ENCODE data around the gene CACNA1I. TPM values are rescaled to one million over a fixed set of nuclear protein-coding genes. Genes with fewer than 3 reads are reported as not detected.
A peak's percentile ranks its signal among the peaks of the same experiment; 100 is the strongest.

Gene CACNA1I
- total RNA-seq, 3 donors from 2014 or later (not counting 1 experiment from before 2014, with no cell fraction given), result 0.05 to 0.83 (median 0.72) TPM

DNA sequence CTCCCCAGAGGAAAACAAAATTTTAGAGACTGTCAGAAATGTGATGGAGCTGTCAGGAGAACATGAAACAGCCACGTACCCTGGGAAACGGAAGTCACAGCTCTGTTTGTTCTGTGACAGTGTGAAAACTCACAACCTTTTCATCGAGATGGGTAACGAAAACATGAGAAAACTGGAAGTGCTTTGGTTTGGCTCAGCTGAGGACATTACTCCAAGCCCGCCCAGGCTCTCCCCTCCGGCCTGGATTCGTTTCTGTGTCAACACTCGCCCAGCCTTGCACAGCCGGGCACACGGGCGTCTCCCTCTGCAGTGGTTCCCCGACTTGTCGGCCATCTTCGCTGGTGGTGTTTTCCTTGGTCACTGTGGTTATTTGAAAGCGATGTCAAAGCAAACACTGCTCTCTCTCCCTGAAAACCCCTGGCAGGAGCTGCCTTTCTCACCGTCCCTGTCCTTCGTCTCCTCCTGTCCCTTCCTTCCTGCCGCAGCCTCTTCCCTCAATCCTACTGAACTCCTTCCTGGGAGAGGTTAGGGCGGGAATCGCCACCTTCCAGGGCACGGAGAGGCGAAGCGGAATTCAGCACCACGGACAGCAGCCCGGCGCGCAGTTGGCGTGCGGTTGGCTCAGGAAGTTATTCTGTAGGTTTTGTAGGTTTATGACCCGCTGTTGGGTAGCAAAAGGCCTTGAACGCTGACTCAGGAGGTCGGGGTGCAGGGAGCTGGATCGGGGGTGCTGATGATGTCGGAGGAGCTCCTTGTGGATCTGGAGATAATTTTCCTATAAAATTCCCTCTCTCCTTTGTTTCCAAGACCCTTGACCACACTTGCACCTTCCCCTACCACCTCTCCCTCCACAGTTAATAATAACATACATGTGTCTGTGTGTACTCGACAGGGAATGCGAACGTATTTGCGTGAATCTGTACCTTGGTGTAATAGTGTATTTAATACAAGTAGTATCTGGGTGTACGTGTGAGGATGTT, 24.9 kb upstream of the CACNA1I start:
- 20% methylated on average over 36 of the region's 39 CpGs for WGBS (ENCODE audit: insufficient coverage)

DNA sequence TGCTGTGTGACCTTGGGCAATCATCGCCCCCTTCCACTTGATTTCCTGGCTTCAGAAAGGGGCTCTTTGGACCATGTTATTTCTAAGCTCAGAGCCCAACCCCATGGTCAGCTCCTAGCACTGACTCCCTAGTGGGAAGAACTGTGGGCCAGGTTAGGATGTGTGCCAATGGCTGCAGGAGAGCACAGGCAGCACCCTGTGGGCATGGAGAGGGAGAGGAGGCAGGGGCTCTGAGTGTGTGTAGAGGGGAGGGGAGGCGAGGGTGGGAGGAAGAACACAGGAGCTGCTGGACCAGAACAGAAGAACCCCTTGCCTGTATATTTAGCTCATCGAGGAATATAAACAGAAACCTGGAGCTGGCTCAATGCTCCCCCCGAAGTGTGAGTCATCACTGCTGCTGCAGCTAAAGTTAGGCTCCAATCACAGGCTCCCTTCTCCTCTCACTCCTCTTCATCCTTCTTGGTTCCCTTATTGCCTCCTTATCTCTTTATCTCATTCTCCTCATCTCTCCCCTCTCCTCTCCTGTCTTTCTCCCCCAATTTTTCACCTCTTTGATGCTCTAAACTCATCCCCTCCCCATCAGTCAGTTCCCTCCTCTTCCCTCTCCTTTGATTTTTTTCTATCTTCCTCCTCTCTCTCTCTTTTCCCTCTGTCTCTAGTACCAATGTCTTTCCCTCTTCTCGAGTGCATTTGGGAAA, 23.5 kb upstream of the CACNA1I start:
- no peak for TF ChIP-seq CTCF (IDR thresholded peaks at IDR 0.05)
- DNase-seq (no peak), ATAC-seq (no peak)
- H3K4me3 ChIP-seq (ENCODE audit: low read length), result no peak overlapping the region
- H3K4me1 ChIP-seq (ENCODE audit: control insufficient read depth, insufficient read depth, low read length), result peaks cover 22% of the 10 kb centered on the region
- H3K27ac ChIP-seq (ENCODE audit: low read length), result no peak overlapping the region
- peaks cover 12% of the 10 kb centered on the region for H3K27me3 ChIP-seq (ENCODE audit: control insufficient read depth, insufficient read depth, low read length)
- Mint-ChIP-seq H3K36me3 (no peaks in the 10 kb centered on the region), H3K4me3 (no peak overlapping the region), H3K4me1 (peaks cover 18 to 20% of the 10 kb centered on the region in 2 donors), H3K27me3 (ENCODE audit: low read depth in 2 of 2) (peaks cover 28 to 30% of the 10 kb centered on the region in 2 donors), H3K9me3 (no peaks in the 10 kb centered on the region), H3K27ac (no peak overlapping the region)
- intact Hi-C loops (cut with micrococcal nuclease), result no loop called here
- WGBS (ENCODE audit: insufficient coverage), result 65% methylated on average over 4 of the region's 5 CpGs
- no peaks in the 10 kb centered on the region for H3K9me3 ChIP-seq (ENCODE audit: control insufficient read depth, insufficient read depth, low read length)
- no peaks in the 10 kb centered on the region for H3K36me3 ChIP-seq (ENCODE audit: control insufficient read depth, insufficient read depth, low read length)

More for the DNA sequence above, 24.9 kb upstream of the CACNA1I start:
- H3K36me3 ChIP-seq (ENCODE audit: control insufficient read depth, insufficient read depth, low read length), result no peaks in the 10 kb centered on the region
- intact Hi-C loops (cut with micrococcal nuclease), result no loop called here
- peaks cover 19 to 24% of the 10 kb centered on the region in 2 donors for H3K27me3 Mint-ChIP-seq (ENCODE audit: low read depth in 2 of 2)
- H3K4me1 ChIP-seq (ENCODE audit: control insufficient read depth, insufficient read depth, low read length), result peaks cover 22% of the 10 kb centered on the region
- DNase-seq (peak; percentile 57 to 87), ATAC-seq (peak; percentile 63 to 78 (median 74))
- H3K27ac Mint-ChIP-seq, result peak overlapping the region in 1 of 2 donors; percentile 76
- H3K9me3 Mint-ChIP-seq, result no peaks in the 10 kb centered on the region
- no peak for TF ChIP-seq CTCF (IDR thresholded peaks at IDR 0.05)
- H3K4me1 Mint-ChIP-seq, result peaks cover 18 to 20% of the 10 kb centered on the region in 2 donors
- H3K9me3 ChIP-seq (ENCODE audit: control insufficient read depth, insufficient read depth, low read length), result no peaks in the 10 kb centered on the region
- no peak overlapping the region for H3K27ac ChIP-seq (ENCODE audit: low read length)
- H3K27me3 ChIP-seq (ENCODE audit: control insufficient read depth, insufficient read depth, low read length), result peaks cover 9% of the 10 kb centered on the region
- H3K4me3 Mint-ChIP-seq, result peak overlapping the region; percentile 74
- H3K36me3 Mint-ChIP-seq, result no peaks in the 10 kb centered on the region
- no peak overlapping the region for H3K4me3 ChIP-seq (ENCODE audit: low read length)

DNA sequence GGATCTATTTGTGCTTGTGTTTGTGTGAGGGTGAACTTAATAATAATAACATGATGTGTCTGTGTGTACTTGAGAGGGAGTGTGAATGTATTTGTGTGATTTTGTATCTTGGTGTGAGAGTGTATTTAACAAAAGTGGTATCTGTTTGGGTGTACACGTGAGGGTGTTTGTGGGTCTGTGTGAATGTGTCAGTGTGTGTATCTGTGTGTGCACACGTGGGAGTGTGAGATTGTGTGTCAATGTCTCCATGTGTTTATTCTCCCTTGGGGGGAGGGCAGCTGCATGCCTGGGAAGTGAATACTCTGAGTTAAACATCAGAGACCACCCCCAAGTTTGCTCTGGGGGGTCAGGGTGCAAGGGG, 23.0 kb upstream of the CACNA1I start:
- Histone ChIP-seq H3K4me3 (ENCODE audit: low read length) (no peak overlapping the region), H3K27me3 (ENCODE audit: control insufficient read depth, insufficient read depth, low read length) (peaks cover 13% of the 10 kb centered on the region), H3K27ac (ENCODE audit: low read length) (no peak overlapping the region), H3K9me3 (ENCODE audit: control insufficient read depth, insufficient read depth, low read length) (no peaks in the 10 kb centered on the region), H3K36me3 (ENCODE audit: control insufficient read depth, insufficient read depth, low read length) (no peaks in the 10 kb centered on the region), H3K4me1 (ENCODE audit: control insufficient read depth, insufficient read depth, low read length) (peaks cover 22% of the 10 kb centered on the region)
- TF ChIP-seq CTCF (IDR thresholded peaks at IDR 0.05), result no peak
- H3K4me3 Mint-ChIP-seq, result no peak overlapping the region
- DNase-seq (no peak), ATAC-seq (no peak)
- no peak overlapping the region for H3K27ac Mint-ChIP-seq
- 45% methylated on average over 2 of the region's 2 CpGs for WGBS (ENCODE audit: insufficient coverage)
- no peaks in the 10 kb centered on the region for H3K36me3 Mint-ChIP-seq
- peaks cover 18 to 20% of the 10 kb centered on the region in 2 donors for H3K4me1 Mint-ChIP-seq
- H3K27me3 Mint-ChIP-seq (ENCODE audit: low read depth in 2 of 2), result peaks cover 30 to 33% of the 10 kb centered on the region in 2 donors
- H3K9me3 Mint-ChIP-seq, result no peaks in the 10 kb centered on the region
- intact Hi-C loops (cut with micrococcal nuclease), result no loop called here

Measured in natural killer cell (primary cell).